Sigmoid colon (tissue), 4 donors: ENCODE measurements around the gene PCSK7.

Experiments used
- CTCF ChIP-seq, 4 experiments: fragments of 450-650 bp in 3 of 4; fragments of 200-600 bp in 1 of 4; IDR thresholded peaks; one replicate each; pipeline ENCODE4 v1.5.1; 2016 to 2019; ENCODE audit warnings: antibody characterized with exemption in 4 of 4, mild to moderate bottlenecking in 3 of 4, moderate library complexity in 2 of 4
- EP300 ChIP-seq, 4 donors: sonication (generic); formaldehyde crosslinking; IDR thresholded peaks; one replicate each; pipeline ENCODE4 v1.6.1; 2017; ENCODE audit warnings: antibody characterized with exemption in 4 of 4
- POLR2A ChIP-seq, 2 donors: fragments of 450-650 bp; IDR thresholded peaks; one replicate each; pipeline ENCODE4 v1.6.1; 2016; ENCODE audit warnings: antibody characterized with exemption in 2 of 2, mild to moderate bottlenecking in 2 of 2, moderate library complexity in 2 of 2
- POLR2AphosphoS5 ChIP-seq, 4 donors: sonication (generic); formaldehyde crosslinking; IDR thresholded peaks; one replicate each; pipeline ENCODE4 v1.6.1; 2017; ENCODE audit warnings: antibody characterized with exemption in 4 of 4

- no peak for TF ChIP-seq POLR2A (IDR thresholded peaks at IDR 0.05)
- no peak for TF ChIP-seq CTCF (IDR thresholded peaks at IDR 0.05)
- TF ChIP-seq EP300 (IDR thresholded peaks at IDR 0.05), result no peak
- TF ChIP-seq POLR2AphosphoS5 (IDR thresholded peaks at IDR 0.05), result no peak
Measured at GRCh38 chr11:117269856-117270255, 38.0 kb upstream of the PCSK7 start.
